ENCODE measurements around the gene TXNL4B.
"Not testable (repeated sequence)": the region's sequence is repeated elsewhere in the genome, so short reads cannot be mapped to it uniquely, and the experiment has no call there.

The TXNL4B gene

DNA sequence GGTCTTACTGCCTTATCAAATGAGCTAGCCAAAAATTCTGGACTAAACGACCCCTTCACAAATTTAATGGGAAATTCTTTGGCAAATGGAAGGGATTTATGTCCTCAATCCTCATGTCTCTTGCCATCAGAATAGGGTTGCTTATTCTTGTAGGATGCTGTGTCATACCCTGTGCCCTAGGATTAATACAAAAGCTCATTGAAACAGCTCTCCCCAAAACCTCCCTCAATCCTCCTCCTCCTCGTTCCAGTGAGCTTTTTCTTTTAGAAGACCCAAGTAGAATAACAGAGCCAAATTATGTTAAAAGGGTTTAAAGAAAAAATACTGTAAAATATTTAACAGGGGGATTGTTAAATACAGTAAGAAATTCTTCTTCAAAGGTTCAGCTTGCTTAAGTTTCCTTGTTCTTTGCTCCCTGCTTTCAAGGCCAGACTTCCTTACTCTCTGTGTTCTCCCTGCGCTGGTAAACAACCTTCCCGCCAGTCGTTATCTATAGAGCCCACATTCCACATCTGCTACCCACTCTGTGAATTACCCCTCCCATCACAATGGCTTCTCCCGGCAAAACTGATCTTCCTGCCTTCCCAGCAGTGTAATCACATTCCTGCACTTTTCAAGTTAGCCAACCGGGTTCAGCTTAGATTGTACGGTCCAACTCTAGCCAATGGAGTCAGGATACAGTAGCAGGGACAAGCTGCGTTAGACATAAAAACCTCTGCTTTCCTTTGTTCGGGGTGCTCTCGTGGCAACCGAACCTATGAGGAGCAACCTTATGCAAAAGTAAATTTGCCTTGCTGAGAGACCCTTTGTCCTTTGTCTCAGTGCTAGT lies 20.7 kb downstream of the TXNL4B start:
- peak in 1 of 2 donors; percentile 5 for DNase-seq

DNA sequence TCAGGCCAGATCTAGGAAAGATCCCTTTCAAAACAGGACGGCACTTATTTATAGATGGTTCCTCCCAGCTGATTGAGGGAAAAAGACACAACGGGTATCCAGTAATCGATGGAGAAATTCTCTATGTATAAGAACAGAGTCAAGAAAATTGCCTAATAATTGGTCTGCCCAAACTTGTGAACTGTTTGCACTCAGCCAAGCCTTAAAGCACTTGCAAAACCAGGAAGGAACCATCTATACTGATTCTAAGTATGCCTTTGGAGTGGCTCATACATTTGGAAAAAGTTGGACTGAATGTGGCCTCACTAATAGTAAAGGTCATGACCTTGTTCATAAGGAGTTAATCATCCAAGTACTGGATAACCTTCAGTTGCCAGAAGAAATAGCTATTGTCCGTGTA lies 24.5 kb downstream of the TXNL4B start:
- no peak for DNase-seq

DNA sequence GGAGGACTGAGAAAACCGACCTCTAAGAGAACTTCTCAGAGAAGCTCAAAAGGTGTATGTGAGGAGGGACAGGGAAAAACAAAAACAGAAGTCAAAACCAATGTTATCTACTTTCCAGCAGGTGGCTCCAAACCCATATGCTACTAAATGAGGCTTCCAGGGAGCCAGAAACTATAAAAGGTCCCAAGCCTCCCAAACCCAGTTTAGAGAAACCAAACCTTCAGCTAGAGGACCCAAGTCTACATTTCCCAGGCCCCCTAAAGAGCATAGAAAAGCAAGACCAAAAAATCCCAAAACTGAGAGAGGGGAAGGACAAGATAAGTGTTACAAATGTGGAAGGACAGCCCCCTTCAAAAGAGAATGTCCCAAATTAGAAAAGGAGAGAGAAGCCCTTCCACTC lies 26.7 kb downstream of the TXNL4B start:
- peak in 1 of 2 donors; percentile 57 for DNase-seq

DNA sequence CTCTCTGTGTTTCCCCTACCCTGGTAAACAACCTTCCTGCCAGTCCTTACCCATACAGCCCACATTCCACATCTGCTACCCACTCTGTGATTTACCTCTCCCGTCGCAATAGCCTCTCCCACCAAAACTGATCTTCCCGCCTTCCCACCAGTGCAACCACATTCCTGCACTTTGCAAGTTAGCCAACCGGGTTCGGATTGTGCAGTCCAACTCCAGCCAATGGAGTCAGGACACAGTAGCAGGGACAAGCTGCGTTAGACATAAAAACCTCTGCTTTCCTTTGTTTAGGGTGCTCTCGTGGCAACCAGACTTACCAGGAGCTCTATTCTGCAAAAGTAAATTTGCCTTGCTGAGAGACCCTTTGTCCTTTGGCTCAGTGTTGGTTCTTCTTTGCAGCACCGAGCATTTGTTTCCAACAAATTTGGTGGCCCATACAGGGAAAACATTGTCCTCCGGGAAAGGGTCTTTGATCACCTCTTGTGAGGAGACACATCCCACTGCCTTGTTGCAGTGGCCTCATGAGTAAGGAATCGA lies 29.0 kb downstream of the TXNL4B start:
- no peak for DNase-seq

DNA sequence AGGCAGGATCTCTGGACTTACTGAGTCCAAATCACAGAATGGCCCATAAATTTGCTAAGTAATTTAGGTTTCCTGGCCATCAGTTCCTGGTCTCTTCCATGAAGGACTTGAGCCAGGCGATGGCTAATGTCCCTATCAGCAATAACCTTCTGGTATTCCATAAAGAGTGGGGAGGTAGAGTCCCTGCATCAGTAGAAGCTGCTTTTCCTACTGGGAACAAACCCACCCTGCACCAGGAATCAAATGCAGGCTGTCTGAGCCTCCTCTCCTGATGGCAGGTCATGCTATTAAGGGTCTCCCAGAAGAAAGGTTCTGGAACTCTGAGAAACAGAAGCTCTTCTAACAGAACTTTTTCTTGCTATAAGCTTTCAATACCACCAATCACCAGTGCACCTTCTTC lies 31.9 kb downstream of the TXNL4B start:
- DNase-seq, result no peak

DNA sequence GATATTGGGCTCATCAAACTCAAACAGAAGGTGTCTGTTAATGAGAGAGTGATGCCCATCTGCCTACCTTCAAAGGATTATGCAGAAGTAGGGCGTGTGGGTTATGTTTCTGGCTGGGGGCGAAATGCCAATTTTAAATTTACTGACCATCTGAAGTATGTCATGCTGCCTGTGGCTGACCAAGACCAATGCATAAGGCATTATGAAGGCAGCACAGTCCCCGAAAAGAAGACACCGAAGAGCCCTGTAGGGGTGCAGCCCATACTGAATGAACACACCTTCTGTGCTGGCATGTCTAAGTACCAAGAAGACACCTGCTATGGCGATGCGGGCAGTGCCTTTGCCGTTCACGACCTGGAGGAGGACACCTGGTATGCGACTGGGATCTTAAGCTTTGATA lies 33.0 kb downstream of the TXNL4B start:
- no peak for DNase-seq

DNA sequence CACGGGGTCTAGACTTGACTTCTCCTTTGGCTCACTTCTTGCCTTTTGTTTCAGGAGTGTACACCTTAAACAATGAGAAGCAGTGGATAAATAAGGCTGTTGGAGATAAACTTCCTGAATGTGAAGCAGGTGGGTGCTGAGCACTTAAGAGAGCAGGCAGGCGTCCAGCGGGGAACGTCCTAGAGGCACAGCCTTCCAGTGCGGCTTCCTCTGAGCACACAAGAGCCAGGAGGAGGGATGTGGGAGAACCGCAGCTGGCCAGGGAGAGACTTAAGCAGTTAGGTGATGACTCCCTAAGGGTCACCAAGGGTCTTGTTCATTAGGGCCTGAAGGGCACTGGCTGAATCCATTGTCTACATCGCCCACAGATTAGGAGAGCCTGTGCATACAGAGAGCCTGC lies 34.4 kb downstream of the TXNL4B start:
- DNase-seq, result not testable (repeated sequence)

DNA sequence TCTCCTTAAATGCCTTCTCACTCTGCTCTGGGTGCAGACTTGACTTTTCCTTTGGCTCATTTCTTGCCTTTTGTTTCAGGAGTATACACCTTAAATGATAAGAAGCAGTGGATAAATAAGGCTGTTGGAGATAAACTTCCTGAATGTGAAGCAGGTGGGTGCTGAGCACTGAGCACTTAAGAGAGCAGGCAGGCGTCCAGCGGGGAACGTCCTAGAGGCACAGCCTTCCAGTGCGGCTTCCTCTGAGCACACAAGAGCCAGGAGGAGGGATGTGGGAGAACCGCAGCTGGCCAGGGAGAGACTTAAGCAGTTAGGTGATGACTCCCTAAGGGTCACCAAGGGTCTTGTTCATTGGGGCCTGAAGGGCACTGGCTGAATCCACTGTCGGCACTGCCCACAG lies 36.1 kb downstream of the TXNL4B start:
- DNase-seq, result not testable (repeated sequence)

DNA sequence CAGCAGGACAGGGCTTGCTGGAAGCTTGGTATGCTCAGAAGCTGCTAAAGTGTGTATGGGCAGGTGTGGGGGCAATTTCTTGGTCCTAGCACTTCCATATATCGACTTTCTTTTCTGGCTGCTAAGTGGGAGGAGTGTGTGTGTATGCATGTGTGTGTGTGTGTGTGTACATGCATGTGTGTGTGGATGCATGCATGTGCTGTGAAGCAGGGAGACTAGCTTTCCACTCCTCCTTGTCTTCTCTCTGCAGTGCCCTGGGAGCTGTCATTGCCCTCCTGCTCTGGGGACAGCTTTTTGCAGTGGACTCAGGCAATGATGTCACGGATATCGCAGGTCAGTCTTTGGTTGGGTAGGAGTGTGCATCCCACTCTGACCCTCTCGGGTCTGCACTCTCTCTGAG lies 37.5 kb downstream of the TXNL4B start:
- no peak for DNase-seq

DNA sequence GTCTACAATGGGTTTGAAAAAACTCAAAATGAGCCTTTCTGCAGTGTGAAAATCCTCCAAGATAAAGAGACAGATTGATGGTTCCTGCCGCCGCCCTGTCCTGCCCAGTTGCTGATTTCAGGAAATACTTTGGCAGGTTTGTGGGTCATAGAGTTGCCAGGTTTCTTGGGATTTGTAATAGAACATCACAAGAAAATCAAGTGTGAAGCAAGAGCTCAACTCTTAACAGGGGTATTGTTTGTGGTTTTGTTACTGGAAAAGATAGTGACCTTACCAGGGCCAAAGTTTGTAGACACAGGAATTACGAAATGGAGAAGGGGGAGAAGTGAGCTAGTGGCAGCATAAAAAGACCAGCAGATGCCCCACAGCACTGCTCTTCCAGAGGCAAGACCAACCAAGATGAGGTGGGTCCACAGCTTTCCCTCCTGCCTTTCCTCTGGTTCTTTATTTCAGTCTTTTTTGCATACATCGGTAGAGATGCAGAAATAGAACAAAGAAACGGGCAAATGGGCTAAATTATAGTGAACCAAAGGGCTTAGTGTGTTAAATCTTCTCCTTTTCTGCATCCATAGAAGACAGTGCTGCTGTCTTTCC lies 39.1 kb downstream of the TXNL4B start, which contains the start of gene HP:
TSS of gene HP (plus strand) at position 252 of the 594 bp plus-strand sequence. CDS start at position 400, 148 bp downstream.
- DNase-seq, result not testable (repeated sequence)

DNA sequence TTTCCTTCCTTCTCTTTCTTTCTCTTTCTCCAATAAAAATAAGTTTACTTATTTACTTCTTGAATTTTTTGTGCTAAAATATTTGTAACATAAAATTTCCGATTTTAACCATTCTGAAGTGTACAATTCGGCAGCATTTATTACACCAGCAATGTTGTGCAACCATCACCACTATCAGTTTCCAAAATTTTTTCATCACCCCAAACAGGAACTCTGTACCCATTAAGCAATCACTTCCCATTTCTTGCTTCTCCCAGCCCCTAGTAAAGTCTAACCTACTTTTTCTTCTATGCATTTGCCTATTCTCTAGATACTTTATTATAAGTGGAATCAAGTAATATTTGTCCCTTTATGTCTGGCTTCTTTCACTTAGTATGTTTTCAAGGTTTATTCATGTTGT lies 41.6 kb downstream of the TXNL4B start:
- DNase-seq, result no peak

DNA sequence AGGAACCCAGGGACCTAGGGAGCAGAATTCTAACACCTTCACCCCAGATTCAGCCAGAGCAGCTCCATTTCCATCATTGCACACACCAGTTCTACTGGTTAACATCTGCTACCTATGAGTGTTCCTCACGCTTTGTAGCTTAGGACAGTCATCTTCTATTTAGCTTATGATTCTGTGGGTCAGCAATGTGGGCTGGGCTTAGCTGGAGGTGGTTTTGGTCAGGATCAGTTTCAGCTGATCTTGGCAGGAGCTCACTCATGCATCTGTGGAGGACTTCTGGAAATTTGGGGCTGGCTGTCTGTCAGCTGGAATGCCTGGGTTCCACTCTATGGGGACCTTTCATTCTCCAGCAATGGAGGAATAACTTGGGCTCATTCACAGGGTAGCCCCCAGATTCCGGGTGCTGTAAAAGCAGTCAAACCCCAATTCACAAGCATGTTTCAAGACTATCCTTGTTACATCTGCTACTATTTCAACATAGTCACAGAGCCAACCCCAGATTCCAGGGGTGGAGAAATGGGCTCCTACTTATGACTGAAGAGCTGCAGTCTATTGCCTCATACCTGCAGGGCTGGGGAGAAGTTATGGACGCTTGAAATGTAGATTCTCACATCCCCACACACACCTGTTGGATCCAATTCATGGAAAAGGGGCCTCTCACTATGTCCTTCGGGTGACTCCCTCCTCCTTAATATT lies 42.5 kb downstream of the TXNL4B start:
- DNase-seq, result no peak

DNA sequence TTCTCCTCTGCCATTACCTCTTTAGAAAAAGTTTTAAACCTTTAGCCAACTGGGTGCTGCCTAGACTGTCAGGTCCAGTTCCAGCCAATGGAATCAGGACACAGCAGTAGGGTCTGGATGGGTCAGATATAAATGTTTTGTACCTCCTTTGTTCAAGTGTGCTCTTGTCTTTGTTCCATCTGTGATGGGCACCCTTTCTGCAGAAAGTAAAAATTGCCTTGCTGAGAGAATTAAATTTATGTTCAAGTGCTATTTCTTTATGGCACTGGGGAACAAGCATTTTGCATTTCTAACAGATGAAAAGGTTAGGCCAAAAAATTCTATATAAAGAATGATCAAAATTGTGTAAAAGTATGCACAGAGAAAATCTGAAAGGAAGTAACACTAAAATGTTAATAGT lies 44.3 kb downstream of the TXNL4B start:
- DNase-seq, result no peak

DNA sequence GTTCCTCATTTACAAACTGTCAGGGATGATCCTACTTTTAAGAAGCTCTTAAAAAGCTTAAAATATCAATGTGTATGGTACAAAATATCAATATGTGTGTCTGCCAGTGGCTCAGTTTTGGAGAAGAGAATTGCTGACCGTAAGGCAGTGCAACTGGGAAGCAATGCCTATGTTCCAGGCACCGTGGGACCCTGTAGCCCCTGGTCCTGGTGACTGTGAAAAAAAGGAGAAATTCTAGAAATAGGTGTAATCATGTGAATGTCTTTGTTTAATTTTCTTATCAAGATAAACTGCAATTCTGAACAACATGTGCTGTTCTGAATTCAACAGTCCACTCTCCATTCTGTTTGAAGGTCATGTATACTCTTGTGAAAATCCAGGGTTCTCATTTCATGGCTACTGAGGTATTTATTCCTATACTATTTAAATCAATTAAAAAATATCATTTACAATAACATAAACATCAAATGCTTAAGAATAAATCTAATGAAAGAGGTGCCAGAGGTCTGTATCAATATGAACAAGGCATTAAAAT lies 48.5 kb downstream of the TXNL4B start:
- no peak for DNase-seq

DNA sequence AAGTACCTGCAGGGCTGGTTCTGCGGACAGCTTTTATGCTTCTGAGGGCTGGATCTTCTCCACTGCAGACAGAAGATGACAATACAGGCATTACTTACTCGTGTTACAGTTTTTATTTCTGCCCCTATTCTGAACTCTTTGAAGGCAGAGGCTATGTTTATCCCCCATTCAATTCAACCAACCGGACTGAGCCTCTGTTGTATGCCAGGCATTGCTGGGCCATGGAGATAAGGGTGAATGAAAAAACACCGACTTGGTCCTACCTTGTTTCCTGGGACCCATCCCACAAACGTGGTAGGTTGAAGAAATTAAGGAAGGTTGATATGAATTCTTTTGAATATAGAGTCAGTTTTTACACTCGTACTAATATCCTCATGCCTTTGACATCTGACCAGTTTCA lies 49.1 kb downstream of the TXNL4B start:
- no peak for DNase-seq

DNA sequence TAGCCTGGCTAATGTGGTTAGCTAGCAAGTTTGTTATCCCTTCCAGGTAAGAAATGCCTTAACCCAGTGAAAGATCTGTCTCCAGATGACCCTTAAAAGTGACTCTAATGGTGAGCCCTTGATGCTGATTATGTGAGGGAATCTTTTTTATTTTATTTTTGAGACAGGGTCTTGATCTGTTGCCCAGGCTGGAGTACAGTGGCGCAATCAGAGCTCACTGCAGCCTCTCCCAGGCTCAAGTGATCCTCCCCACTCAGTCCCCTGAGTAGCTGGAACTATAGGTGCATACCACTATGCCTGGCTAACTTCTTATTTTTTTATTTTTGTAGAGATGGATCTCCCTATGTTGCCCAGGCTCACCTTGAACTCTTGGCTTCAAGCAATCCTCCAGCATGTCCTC lies 49.9 kb downstream of the TXNL4B start:
- no peak for DNase-seq

DNA sequence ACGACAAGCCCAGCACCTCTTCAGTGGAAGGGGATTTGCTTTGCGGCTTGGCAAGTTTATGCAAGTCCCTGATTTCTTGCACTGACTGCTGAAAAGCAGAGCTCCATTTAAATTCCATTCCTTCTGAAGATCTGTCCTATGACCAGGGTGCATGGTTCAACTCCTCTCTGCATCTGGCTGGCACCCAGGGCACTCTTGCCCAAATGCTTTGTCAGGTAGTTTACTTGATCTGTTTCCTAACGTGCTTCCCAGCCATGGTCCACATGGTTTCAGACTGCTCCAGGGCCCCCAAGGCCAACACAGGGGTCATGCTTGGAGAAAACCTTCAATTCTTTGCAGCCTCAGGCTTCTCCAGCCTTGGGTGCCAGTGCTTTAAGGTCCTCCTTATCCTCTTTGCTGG lies 50.4 kb downstream of the TXNL4B start:
- DNase-seq, result no peak

DNA sequence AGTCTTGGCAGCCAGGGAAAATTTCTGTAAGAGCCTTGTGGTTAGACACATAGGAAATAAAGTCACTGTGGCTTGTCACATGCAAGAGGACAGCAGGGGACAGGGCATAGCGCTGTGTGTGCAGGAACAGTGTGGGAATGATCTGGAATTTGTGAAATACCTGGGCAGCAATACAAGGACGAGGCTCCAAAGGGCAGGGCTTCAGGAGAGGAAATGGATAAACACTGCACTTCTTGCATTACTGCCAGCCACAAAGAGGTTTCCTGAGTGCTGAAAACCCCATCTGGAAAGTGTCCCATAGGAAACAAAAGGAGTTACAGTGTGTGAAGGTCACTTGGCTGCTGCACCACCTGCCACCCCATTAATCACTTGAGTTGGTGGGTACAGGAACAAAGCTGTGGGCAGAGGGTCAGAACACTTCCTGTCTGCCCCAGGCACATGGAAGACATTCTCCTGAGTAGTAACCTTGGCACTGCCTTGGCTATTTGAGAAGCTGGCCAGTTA lies 51.2 kb downstream of the TXNL4B start:
- DNase-seq, result no peak

DNA sequence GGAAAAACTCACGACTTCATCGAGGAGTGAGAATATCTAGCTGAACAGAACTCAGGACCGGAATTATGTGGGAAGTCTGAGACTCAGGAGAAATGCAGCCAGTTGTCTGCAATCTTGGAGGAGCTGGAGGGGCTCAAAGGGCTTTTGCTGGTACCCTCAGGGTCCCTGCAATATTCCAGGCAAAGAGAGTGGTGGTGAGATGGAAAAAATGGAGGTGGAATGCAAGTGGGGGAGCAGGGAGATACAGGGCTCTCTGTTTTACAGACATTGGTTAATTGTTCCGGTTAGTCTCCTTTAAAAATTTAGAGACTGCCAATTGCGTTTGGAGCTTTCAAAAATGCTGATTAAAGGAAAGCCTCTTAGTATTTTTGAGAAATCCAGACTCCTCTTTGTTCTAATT lies 57.3 kb downstream of the TXNL4B start:
- DNase-seq, result no peak

All from hippocampal formation (tissue), 2 donors.